ENCODE measurements around the gene TMEM33.

TMEM33 gene

GRCh38 chr4:41940834-41941233 lies 5.6 kb downstream of the TMEM33 start:
- no peak for DNase-seq

- DNase-seq = no peak
These were observed 8.3 kb downstream of the TMEM33 start for GRCh38 chr4:41943506-41943905.

GRCh38 chr4:41944089-41944488 lies 8.9 kb downstream of the TMEM33 start:
- no peak for DNase-seq

GRCh38 chr4:41949531-41949930 lies 14.3 kb downstream of the TMEM33 start:
- no peak for DNase-seq

GRCh38 chr4:41957634-41958033 lies 22.4 kb downstream of the TMEM33 start:
- DNase-seq = no peak

- DNase-seq = no peak
These were observed 27.9 kb downstream of the TMEM33 start for GRCh38 chr4:41963105-41963504.

- DNase-seq = no peak
These were observed 29.2 kb downstream of the TMEM33 start for GRCh38 chr4:41964401-41964800.

GRCh38 chr4:41967392-41967791 lies 32.2 kb downstream of the TMEM33 start:
- no peak for DNase-seq

- DNase-seq = no peak
These were observed 34.4 kb downstream of the TMEM33 start for GRCh38 chr4:41969671-41970070.

GRCh38 chr4:41975341-41975740 lies 40.1 kb downstream of the TMEM33 start:
- DNase-seq = no peak

GRCh38 chr4:41976775-41977516 lies 41.7 kb downstream of the TMEM33 start:
- no peak for DNase-seq

- no peak for DNase-seq
These were observed 42.5 kb downstream of the TMEM33 start for GRCh38 chr4:41977709-41978108.

- no peak for DNase-seq
These were observed 46.2 kb downstream of the TMEM33 start, which contains the start of gene DCAF4L1 for GRCh38 chr4:41981456-41981855. Gene DCAF4L1 (plus strand): TSS chr4:41981756. CDS start chr4:41981793, 37 bp downstream.

GRCh38 chr4:41982716-41983115 lies 47.5 kb downstream of the TMEM33 start:
- DNase-seq = no peak

- DNase-seq = no peak
These were observed 49.9 kb downstream of the TMEM33 start for GRCh38 chr4:41985151-41985550.

- no peak for DNase-seq
These were observed 54.8 kb downstream of the TMEM33 start for GRCh38 chr4:41989994-41990364.

GRCh38 chr4:41990365-41991111 lies 55.3 kb downstream of the TMEM33 start, which contains the start of gene SLC30A9:
Gene SLC30A9 (plus strand): TSS chr4:41990530. CDS start chr4:41990652, 122 bp downstream.
- DNase-seq = peak; percentile 93

- no peak for DNase-seq
These were observed 56.9 kb downstream of the TMEM33 start for GRCh38 chr4:41991916-41992767.

- no peak for DNase-seq
These were observed 58.0 kb downstream of the TMEM33 start for GRCh38 chr4:41992967-41993857.

GRCh38 chr4:41994461-41994985 lies 59.3 kb downstream of the TMEM33 start:
- DNase-seq = no peak

- no peak for DNase-seq
These were observed 62.8 kb downstream of the TMEM33 start for GRCh38 chr4:41998019-41998418.

- no peak for DNase-seq
These were observed 64.1 kb downstream of the TMEM33 start for GRCh38 chr4:41999321-41999720.
